ENCODE measurements around the gene CELSR2. TPM values are rescaled to one million over a fixed set of nuclear protein-coding genes. Genes with fewer than 3 reads are reported as not detected.

CELSR2 gene
- total RNA-seq, 3 donors from 2014 or later, result 1.3 to 19.5 (median 13.8) TPM

- H3K27ac ChIP-seq, result peak overlapping the region in 1 of 2 donors; percentile 97
- H3K27me3 ChIP-seq, result no peaks in the 10 kb centered on the region
- DNase-seq (ENCODE audit: low spot score in 2 of 2), result no peak
- peaks cover 6 to 9% of the 10 kb centered on the region in 2 donors for H3K4me1 ChIP-seq
- no peak for TF ChIP-seq POLR2A (IDR thresholded peaks at IDR 0.05)
- TF ChIP-seq, protein P1, sequence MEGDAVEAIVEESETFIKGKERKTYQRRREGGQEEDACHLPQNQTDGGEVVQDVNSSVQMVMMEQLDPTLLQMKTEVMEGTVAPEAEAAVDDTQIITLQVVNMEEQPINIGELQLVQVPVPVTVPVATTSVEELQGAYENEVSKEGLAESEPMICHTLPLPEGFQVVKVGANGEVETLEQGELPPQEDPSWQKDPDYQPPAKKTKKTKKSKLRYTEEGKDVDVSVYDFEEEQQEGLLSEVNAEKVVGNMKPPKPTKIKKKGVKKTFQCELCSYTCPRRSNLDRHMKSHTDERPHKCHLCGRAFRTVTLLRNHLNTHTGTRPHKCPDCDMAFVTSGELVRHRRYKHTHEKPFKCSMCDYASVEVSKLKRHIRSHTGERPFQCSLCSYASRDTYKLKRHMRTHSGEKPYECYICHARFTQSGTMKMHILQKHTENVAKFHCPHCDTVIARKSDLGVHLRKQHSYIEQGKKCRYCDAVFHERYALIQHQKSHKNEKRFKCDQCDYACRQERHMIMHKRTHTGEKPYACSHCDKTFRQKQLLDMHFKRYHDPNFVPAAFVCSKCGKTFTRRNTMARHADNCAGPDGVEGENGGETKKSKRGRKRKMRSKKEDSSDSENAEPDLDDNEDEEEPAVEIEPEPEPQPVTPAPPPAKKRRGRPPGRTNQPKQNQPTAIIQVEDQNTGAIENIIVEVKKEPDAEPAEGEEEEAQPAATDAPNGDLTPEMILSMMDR (IDR thresholded peaks at IDR 0.05), result no peak
- no peak for TF ChIP-seq POLR2AphosphoS5 (IDR thresholded peaks at IDR 0.05)
- intact Hi-C loops (cut with DNase I; ENCODE audit: low total_unique reads), result no loop called here
- H3K9me3 ChIP-seq, result no peaks in the 10 kb centered on the region
- no peaks in the 10 kb centered on the region for H3K36me3 ChIP-seq
- H3K4me3 ChIP-seq, result peak overlapping the region in 1 of 3 donors; percentile 94
Observed at GRCh38 chr1:109251277-109252166, 2.2 kb downstream of the CELSR2 start.

GRCh38 chr1:109252167-109252892, 3.0 kb downstream of the CELSR2 start:
- peak overlapping the region; percentile 93 to 97 for H3K27ac ChIP-seq

GRCh38 chr1:109252893-109253802, 3.8 kb downstream of the CELSR2 start:
- intact Hi-C loops (cut with DNase I; ENCODE audit: low total_unique reads), result no loop called here
- Histone ChIP-seq H3K27ac (peak overlapping the region; percentile 93 to 97), H3K36me3 (no peaks in the 10 kb centered on the region), H3K27me3 (no peaks in the 10 kb centered on the region), H3K4me3 (peak overlapping the region in 2 of 3 donors; percentile 30 to 59), H3K4me1 (peaks cover 6 to 9% of the 10 kb centered on the region in 2 donors), H3K9me3 (no peaks in the 10 kb centered on the region)
- DNase-seq (ENCODE audit: low spot score in 2 of 2), result peak; percentile 77 to 88
- no peak for TF ChIP-seq POLR2A (IDR thresholded peaks at IDR 0.05)
- TF ChIP-seq, protein P1 (IDR thresholded peaks at IDR 0.05), result peak in 1 of 3 donors; percentile 21
- TF ChIP-seq POLR2AphosphoS5 (IDR thresholded peaks at IDR 0.05), result no peak

More at GRCh38 chr1:109252167-109252892, 3.0 kb downstream of the CELSR2 start:
- no peaks in the 10 kb centered on the region for H3K27me3 ChIP-seq
- H3K36me3 ChIP-seq, result no peaks in the 10 kb centered on the region
- peak overlapping the region in 1 of 3 donors; percentile 59 for H3K4me3 ChIP-seq
- peaks cover 6 to 9% of the 10 kb centered on the region in 2 donors for H3K4me1 ChIP-seq
- no peak for DNase-seq (ENCODE audit: low spot score in 2 of 2)
- intact Hi-C loops (cut with DNase I; ENCODE audit: low total_unique reads), result no loop called here
- no peaks in the 10 kb centered on the region for H3K9me3 ChIP-seq
- TF ChIP-seq, protein P1 (IDR thresholded peaks at IDR 0.05), result no peak
- no peak for TF ChIP-seq POLR2AphosphoS5 (IDR thresholded peaks at IDR 0.05)
- no peak for TF ChIP-seq POLR2A (IDR thresholded peaks at IDR 0.05)

- Histone ChIP-seq H3K27ac (peak overlapping the region; percentile 93 to 97), H3K9me3 (no peaks in the 10 kb centered on the region), H3K36me3 (no peaks in the 10 kb centered on the region), H3K4me3 (peak overlapping the region in 2 of 3 donors; percentile 30 to 59), H3K4me1 (peaks cover 6 to 9% of the 10 kb centered on the region in 2 donors), H3K27me3 (no peaks in the 10 kb centered on the region)
- DNase-seq (ENCODE audit: low spot score in 2 of 2), result no peak
- TF ChIP-seq POLR2A (IDR thresholded peaks at IDR 0.05), result no peak
- no peak for TF ChIP-seq POLR2AphosphoS5 (IDR thresholded peaks at IDR 0.05)
- intact Hi-C loops (cut with DNase I; ENCODE audit: low total_unique reads), result no loop called here
Observed at GRCh38 chr1:109253803-109254620, 4.7 kb downstream of the CELSR2 start.

Measured in breast epithelium (tissue), 4 donors.